T-cell (primary cell): Measurements from ENCODE around the gene ARHGAP4. TPM values are rescaled to one million over a fixed set of nuclear protein-coding genes. Genes with fewer than 3 reads are reported as not detected.
A peak's percentile ranks its signal among the peaks of the same experiment; 100 is the strongest.

ENCODE experiments used
- ATAC-seq, 4 experiments: fragments of 200-7000 bp in 3 of 4; fragments of 150-1000 bp in 1 of 4; cut with Tn5 transposase; replicated peaks in 1 of 4; 1 replicate in 3 of 4; 2 replicates in 1 of 4; pipeline ENCODE4 v1.10.0; 2021; ENCODE audit warnings: moderate library complexity in 3 of 4, mild to moderate bottlenecking in 2 of 4, moderate number of reproducible peaks in 1 of 4
- CTCF ChIA-PET, 2 donors: fragments of 300-600 bp; sonication (Branson Sonifier 250); formaldehyde crosslinking; loops; one replicate each; lab custom pipeline; 2022; ENCODE audit warnings: antibody characterized with exemption in 2 of 2; lab: Charles Lee
- POLR2A ChIA-PET, 2 donors: fragments of 300-600 bp; sonication (Branson Sonifier 250); formaldehyde crosslinking; loops; one replicate each; lab custom pipeline; 2022; ENCODE audit warnings: antibody characterized with exemption in 2 of 2; lab: Charles Lee
- DNase-seq, 35 experiments: peaks; one replicate each; pipeline versions ENCODE4 v3.0.0 to v3.0.0-alpha.2; 2013 to 2023
- H3K27ac ChIP-seq: one replicate; pipeline ENCODE4 v1.5.1; 2013; ENCODE audit warnings: low read length
- H3K27me3 ChIP-seq, 2 experiments: replicated peaks in 1 of 2; 1 replicate in 1 of 2; 2 replicates in 1 of 2; pipeline versions ENCODE4 v1.6.1 to v1.7.0; 2013; ENCODE audit warnings: low read length in 1 of 2, mixed read lengths in 1 of 2; ENCODE audit not compliant: control insufficient read depth in 2 of 2, insufficient read depth in 2 of 2; ENCODE audit errors: extremely low read depth in 1 of 2
- H3K36me3 ChIP-seq, 2 donors: 1 replicate in 1 of 2; 2 replicates in 1 of 2; pipeline versions ENCODE4 v1.6.1 to v1.7.0; 2013; ENCODE audit warnings: low read length in 1 of 2; ENCODE audit not compliant: control insufficient read depth in 2 of 2, insufficient read depth in 1 of 2; ENCODE audit errors: extremely low read depth in 1 of 2
- H3K4me1 ChIP-seq, 2 experiments: 1 replicate in 1 of 2; 2 replicates in 1 of 2; pipeline versions ENCODE4 v1.6.1 to v1.7.0; 2013; ENCODE audit warnings: low read length in 2 of 2, mixed read lengths in 1 of 2; ENCODE audit not compliant: insufficient read depth in 2 of 2, control insufficient read depth in 1 of 2; ENCODE audit errors: extremely low read depth in 1 of 2
- H3K4me3 ChIP-seq, 2 donors: 1 replicate in 1 of 2; 2 replicates in 1 of 2; pipeline versions ENCODE4 v1.5.1 to v1.7.0; 2013; ENCODE audit warnings: mild to moderate bottlenecking in 2 of 2, low read length in 1 of 2, moderate library complexity in 1 of 2; ENCODE audit not compliant: control insufficient read depth in 1 of 2; ENCODE audit errors: extremely low read depth in 1 of 2
- H3K9me3 ChIP-seq: 2 replicates; pipeline ENCODE4 v1.7.0; 2013
- H3K27ac Mint-ChIP-seq, 2 donors: one replicate each; pipeline ENCODE4 v1.8.0; 2020 to 2021; ENCODE audit warnings: mild to moderate bottlenecking in 2 of 2, mixed read lengths in 2 of 2
- H3K27me3 Mint-ChIP-seq, 2 donors: one replicate each; pipeline ENCODE4 v1.8.0; 2021 to 2022; ENCODE audit warnings: mixed read lengths in 2 of 2
- H3K36me3 Mint-ChIP-seq: one replicate; pipeline ENCODE4 v1.8.0; 2021; ENCODE audit warnings: mixed read lengths
- H3K4me1 Mint-ChIP-seq, 3 donors: one replicate each; pipeline ENCODE4 v1.8.0; 2020 to 2022; ENCODE audit warnings: mixed read lengths in 3 of 3, mild to moderate bottlenecking in 1 of 3
- H3K4me3 Mint-ChIP-seq, 3 donors: one replicate each; pipeline ENCODE4 v1.8.0; 2020 to 2022; ENCODE audit warnings: mild to moderate bottlenecking in 3 of 3, mixed read lengths in 3 of 3, moderate library complexity in 3 of 3
- H3K9me3 Mint-ChIP-seq, 3 donors: one replicate each; pipeline ENCODE4 v1.8.0; 2020 to 2022; ENCODE audit warnings: mixed read lengths in 3 of 3
- WGBS: methylation state at CpG from one replicate; pipeline ENCODE4 v1.1.5; 2013; ENCODE audit warnings: missing lambda C conversion rate; ENCODE audit not compliant: insufficient coverage; 5-methylcytosine and 5-hydroxymethylcytosine counted together
- total RNA-seq, 35 experiments: library from RNA in 6 of 35; stranded (reverse) in 6 of 35; fragments of 120-200 nt in 1 of 35; gene quantifications; one replicate each; pipeline versions ENCODE4 v1.2.1 to v1.2.4 and lab custom pipeline; 2013 to 2026

The ARHGAP4 gene
- total RNA-seq, 5 donors from 2014 or later (not counting 1 experiment from before 2014, with no cell fraction given): 420 to 485 (median 468) TPM

DNA sequence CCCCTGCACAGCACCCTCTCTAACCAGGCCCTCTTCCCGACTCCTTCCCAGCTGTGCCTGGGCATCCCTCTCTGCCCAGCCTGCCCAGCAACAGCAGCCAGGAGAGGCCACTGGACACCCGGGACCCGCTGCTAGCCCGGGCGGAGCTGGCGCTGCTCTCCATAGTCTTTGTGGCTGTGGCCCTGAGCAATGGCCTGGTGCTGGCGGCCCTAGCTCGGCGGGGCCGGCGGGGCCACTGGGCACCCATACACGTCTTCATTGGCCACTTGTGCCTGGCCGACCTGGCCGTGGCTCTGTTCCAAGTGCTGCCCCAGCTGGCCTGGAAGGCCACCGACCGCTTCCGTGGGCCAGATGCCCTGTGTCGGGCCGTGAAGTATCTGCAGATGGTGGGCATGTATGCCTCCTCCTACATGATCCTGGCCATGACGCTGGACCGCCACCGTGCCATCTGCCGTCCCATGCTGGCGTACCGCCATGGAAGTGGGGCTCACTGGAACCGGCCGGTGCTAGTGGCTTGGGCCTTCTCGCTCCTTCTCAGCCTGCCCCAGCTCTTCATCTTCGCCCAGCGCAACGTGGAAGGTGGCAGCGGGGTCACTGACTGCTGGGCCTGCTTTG, 20.5 kb downstream of the ARHGAP4 start:
- H3K36me3 Mint-ChIP-seq: no peaks in the 10 kb centered on the region
- POLR2A ChIA-PET: no interaction called here
- Histone ChIP-seq H3K27me3 (no peaks in the 10 kb centered on the region), H3K27ac (peak overlapping the region; percentile 34), H3K4me1 (peaks cover 22 to 66% of the 10 kb centered on the region in 2 experiments), H3K4me3 (no peak overlapping the region), H3K9me3 (no peaks in the 10 kb centered on the region), H3K36me3 (peaks cover 0 to 22% of the 10 kb centered on the region in 2 donors)
- H3K27me3 Mint-ChIP-seq: peaks cover 0 to 9% of the 10 kb centered on the region in 2 donors
- CTCF ChIA-PET: no interaction called here
- ATAC-seq (peak in 1 of 4 experiments; percentile 2), DNase-seq (no peak)
- H3K27ac Mint-ChIP-seq: peak overlapping the region; percentile 8 to 23
- H3K4me1 Mint-ChIP-seq: peaks cover 41 to 47% (median 47%) of the 10 kb centered on the region in 3 donors
- H3K4me3 Mint-ChIP-seq: peak overlapping the region in 1 of 3 donors; percentile 12
- 91% methylated on average over 14 of the region's 32 CpGs for WGBS
- H3K9me3 Mint-ChIP-seq: no peaks in the 10 kb centered on the region

DNA sequence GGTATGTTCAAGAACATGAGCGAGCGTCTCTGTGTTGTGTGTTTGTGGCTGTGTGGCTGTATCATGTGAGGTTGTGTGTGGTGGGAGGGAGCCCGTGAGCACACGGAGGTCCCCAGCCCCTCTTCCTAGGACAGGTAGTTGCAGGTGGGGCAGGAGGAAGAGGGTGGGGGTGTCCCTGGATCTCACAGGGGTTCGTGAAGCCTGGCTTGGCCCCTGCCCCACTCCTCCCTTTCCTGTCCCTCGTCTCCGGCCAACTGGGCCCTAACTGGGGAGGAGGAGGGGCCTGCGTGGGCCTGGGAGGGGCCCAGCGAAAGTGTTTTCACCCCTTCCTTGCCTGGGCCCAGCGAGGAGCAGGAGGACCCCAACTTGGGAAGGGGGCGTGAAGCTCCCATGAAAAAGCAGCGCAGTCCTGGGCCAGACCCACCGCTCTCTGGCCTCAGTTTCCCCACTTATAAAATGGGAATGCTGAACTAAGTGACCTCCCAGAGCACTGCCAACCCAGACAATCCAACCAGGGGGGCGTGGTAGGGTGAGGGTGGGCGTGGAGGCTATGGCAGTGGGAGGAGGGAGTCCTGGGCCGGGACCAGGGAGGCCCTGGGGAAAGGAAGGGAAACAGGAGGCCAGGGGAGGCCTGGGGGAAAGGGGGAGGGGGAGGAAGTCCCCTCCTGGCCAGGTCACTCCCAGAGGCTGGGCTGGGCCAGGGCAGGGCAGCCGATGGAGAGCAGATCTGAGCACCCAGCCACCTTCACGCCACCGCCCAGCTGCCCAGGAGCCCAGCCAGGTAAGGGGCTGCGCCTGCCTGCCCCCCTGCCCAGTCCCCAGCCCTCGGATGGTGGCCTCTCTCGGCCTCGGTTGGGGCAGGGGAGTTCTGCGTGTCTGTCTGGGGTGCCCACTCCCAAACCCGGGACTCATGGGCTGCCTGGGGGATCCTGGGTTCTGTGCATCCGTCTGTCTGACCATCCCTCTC, 21.8 kb downstream of the ARHGAP4 start, which contains the start of gene AVPR2:
Gene AVPR2, plus strand, starts transcription at position 683 of the 967 bp plus-strand sequence. CDS start 473 bp downstream, outside the sequence.
- no peak for DNase-seq
- no peaks in the 10 kb centered on the region for H3K36me3 Mint-ChIP-seq
- ChIA-PET CTCF (interaction anchor here in 1 of 2 donors (0.5 kb wide), 1 partner anchor 41 kb away, joined by 3 read pairs; no protein-coding TSS in a partner anchor), POLR2A (no interaction called here)
- Histone ChIP-seq H3K27ac (peak within 1 kb of the TSS; percentile 7), H3K4me1 (peaks cover 24 to 63% of the 10 kb centered on the region in 2 experiments), H3K27me3 (no peaks in the 10 kb centered on the region), H3K4me3 (peak within 1 kb of the TSS in 1 of 2 donors; percentile 10), H3K9me3 (no peaks in the 10 kb centered on the region), H3K36me3 (peaks cover 0 to 14% of the 10 kb centered on the region in 2 donors)
- 32% methylated on average over 8 of the region's 26 CpGs for WGBS
- peak in 3 of 4 experiments; percentile 17 to 28 (median 21) for ATAC-seq
- H3K9me3 Mint-ChIP-seq: no peaks in the 10 kb centered on the region
- H3K27me3 Mint-ChIP-seq: peaks cover 0 to 9% of the 10 kb centered on the region in 2 donors
- H3K4me1 Mint-ChIP-seq: peaks cover 44 to 48% (median 48%) of the 10 kb centered on the region in 3 donors
- peak within 1 kb of the TSS; percentile 24 to 56 (median 28) for H3K4me3 Mint-ChIP-seq
- peak within 1 kb of the TSS; percentile 59 to 78 for H3K27ac Mint-ChIP-seq

DNA sequence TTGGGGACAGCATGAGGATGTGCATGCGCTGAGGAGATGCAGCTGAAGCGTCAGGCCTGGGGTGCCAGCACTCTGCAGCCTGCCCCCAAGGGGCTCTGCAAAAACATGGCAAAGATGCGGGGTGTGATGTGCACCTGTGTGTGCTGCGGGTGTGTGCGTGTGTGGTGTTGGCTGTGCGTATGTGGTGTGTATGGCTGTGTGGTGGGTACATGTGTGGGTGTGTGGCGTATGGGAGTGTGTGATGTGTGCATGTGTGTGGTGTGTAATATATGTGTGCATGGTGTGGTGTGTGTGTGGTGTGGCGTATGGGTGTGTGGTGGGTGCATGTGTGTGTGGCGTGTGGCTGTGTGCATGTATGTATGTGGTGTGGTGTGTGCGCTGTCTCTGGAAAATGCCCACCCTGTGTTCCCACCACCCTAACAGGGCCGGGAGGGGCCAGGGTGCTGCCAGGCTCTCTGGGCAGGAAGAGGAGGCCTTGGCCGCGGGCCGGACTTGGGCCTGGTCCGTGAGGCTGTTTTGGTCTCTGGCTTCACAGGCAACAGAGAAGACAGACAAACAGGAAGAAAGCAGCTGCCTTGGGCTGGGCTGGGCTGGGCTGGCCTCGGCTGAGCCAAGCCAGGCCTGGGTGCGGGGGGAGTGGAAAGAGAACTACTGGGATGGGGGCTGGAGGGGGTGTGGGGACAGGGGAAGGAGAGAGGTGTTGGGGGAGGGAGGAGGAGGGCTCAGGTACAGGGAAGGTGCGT, 22.7 kb downstream of the ARHGAP4 start:
- Histone ChIP-seq H3K27ac (no peak overlapping the region), H3K36me3 (peaks cover 0 to 7% of the 10 kb centered on the region in 2 donors), H3K4me1 (peaks cover 24 to 63% of the 10 kb centered on the region in 2 experiments), H3K27me3 (no peaks in the 10 kb centered on the region), H3K4me3 (no peak overlapping the region), H3K9me3 (no peaks in the 10 kb centered on the region)
- H3K4me1 Mint-ChIP-seq: peaks cover 44 to 48% (median 47%) of the 10 kb centered on the region in 3 donors
- peak in 2 of 4 experiments; percentile 7 to 15 for ATAC-seq
- H3K27me3 Mint-ChIP-seq: peaks cover 0 to 11% of the 10 kb centered on the region in 2 donors
- WGBS: 56% methylated on average over 3 of the region's 18 CpGs
- peak overlapping the region in 2 of 3 donors; percentile 24 to 56 for H3K4me3 Mint-ChIP-seq
- no peak for DNase-seq
- H3K36me3 Mint-ChIP-seq: no peaks in the 10 kb centered on the region
- H3K27ac Mint-ChIP-seq: peak overlapping the region; percentile 68 to 90
- ChIA-PET POLR2A (interaction anchor here in 1 of 2 donors (0.6 kb wide), 1 partner anchor 23 kb away, joined by 4 read pairs; no protein-coding TSS in a partner anchor), CTCF (interaction anchor here in 1 of 2 donors (0.5 kb wide), 1 partner anchor 42 kb away, joined by 3 read pairs; no protein-coding TSS in a partner anchor)
- H3K9me3 Mint-ChIP-seq: no peaks in the 10 kb centered on the region

DNA sequence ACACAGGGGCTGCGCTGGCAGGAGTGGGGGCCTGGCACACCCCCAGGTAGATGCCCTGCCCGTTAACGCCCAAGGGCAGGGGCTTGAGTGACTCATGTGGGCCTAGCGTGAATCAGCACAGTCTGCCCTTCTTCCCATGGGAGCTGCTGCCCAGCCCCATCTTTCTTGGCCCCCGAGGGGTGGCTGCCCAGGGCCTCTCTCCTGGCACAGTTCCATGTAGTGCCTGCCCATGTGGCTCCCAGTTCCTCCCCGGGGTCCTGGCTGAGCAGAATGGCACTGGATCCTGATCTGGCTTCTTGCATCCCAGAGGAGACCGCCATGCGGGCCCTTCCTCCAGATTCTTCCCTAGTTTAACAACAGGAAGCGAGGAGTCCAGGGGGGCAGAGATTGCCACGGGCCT, 23.7 kb downstream of the ARHGAP4 start:
- H3K4me1 ChIP-seq: peaks cover 24 to 63% of the 10 kb centered on the region in 2 experiments
- H3K4me1 Mint-ChIP-seq: peaks cover 44 to 48% (median 47%) of the 10 kb centered on the region in 3 donors
- POLR2A ChIA-PET: no interaction called here

DNA sequence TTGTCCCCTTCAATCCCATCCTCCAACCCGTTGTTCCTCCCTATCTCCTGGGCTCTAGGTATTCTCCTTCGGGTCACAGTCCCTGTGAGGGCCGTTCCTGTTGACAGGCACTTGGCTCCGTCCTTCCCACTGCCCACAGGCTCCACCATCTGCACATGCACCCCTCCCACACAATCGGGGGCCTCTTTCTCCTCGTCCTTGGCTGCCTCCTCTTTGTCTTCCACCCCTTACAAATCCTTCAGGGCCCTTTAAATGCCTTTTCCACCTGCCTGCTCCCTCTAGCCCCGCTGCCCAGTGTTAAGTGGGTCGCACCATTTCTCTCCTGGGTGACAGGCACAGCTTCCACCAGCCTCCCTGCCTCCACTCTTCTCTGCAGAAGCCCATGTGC, 24.3 kb downstream of the ARHGAP4 start:
- Mint-ChIP-seq H3K9me3 (no peaks in the 10 kb centered on the region), H3K4me1 (peaks cover 45 to 48% (median 47%) of the 10 kb centered on the region in 3 donors), H3K27me3 (peaks cover 0 to 17% of the 10 kb centered on the region in 2 donors), H3K36me3 (no peaks in the 10 kb centered on the region), H3K27ac (peak overlapping the region; percentile 52 to 66), H3K4me3 (peak overlapping the region in 2 of 3 donors; percentile 34 to 46)
- Histone ChIP-seq H3K4me3 (no peak overlapping the region), H3K36me3 (no peaks in the 10 kb centered on the region), H3K27me3 (no peaks in the 10 kb centered on the region), H3K27ac (no peak overlapping the region), H3K9me3 (no peaks in the 10 kb centered on the region), H3K4me1 (peaks cover 24 to 62% of the 10 kb centered on the region in 2 experiments)
- 92% methylated on average over 7 of the region's 8 CpGs for WGBS
- POLR2A ChIA-PET: no interaction called here
- DNase-seq (no peak), ATAC-seq (no peak)
- CTCF ChIA-PET: no interaction called here

More for the DNA sequence above, 23.7 kb downstream of the ARHGAP4 start:
- H3K27me3 ChIP-seq: no peaks in the 10 kb centered on the region
- peaks cover 0 to 2% of the 10 kb centered on the region in 2 donors for H3K36me3 ChIP-seq
- ATAC-seq (no peak), DNase-seq (no peak)
- 79% methylated on average over 5 of the region's 10 CpGs for WGBS
- no peaks in the 10 kb centered on the region for H3K9me3 Mint-ChIP-seq
- no peaks in the 10 kb centered on the region for H3K9me3 ChIP-seq
- no peaks in the 10 kb centered on the region for H3K36me3 Mint-ChIP-seq
- CTCF ChIA-PET: no interaction called here
- H3K4me3 ChIP-seq: no peak overlapping the region
- H3K27ac Mint-ChIP-seq: peak overlapping the region in 1 of 2 donors; percentile 58
- peak overlapping the region in 1 of 3 donors; percentile 56 for H3K4me3 Mint-ChIP-seq
- H3K27me3 Mint-ChIP-seq: peaks cover 0 to 17% of the 10 kb centered on the region in 2 donors
- H3K27ac ChIP-seq: no peak overlapping the region
